ENCODE measurements around the gene CDC42EP5.

GRCh38 chr19:54421169-54421516, 52.0 kb downstream of the CDC42EP5 start:
- TF ChIP-seq POLR2A (IDR thresholded peaks at IDR 0.05), result no peak
- TF ChIP-seq CTCF (IDR thresholded peaks at IDR 0.05), result no peak

Measured in vagina (tissue), 2 donors.